Measurements from ENCODE around the gene GAS2L3.

- TF ChIP-seq, protein P1, sequence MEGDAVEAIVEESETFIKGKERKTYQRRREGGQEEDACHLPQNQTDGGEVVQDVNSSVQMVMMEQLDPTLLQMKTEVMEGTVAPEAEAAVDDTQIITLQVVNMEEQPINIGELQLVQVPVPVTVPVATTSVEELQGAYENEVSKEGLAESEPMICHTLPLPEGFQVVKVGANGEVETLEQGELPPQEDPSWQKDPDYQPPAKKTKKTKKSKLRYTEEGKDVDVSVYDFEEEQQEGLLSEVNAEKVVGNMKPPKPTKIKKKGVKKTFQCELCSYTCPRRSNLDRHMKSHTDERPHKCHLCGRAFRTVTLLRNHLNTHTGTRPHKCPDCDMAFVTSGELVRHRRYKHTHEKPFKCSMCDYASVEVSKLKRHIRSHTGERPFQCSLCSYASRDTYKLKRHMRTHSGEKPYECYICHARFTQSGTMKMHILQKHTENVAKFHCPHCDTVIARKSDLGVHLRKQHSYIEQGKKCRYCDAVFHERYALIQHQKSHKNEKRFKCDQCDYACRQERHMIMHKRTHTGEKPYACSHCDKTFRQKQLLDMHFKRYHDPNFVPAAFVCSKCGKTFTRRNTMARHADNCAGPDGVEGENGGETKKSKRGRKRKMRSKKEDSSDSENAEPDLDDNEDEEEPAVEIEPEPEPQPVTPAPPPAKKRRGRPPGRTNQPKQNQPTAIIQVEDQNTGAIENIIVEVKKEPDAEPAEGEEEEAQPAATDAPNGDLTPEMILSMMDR (IDR thresholded peaks at IDR 0.05): no peak
- TF ChIP-seq POLR2A (IDR thresholded peaks at IDR 0.05): no peak
These were observed 3.0 kb downstream of the GAS2L3 start for GRCh38 chr12:100576331-100577036.
